HG02763 (cell line): ENCODE data around the gene CHRM2.
"Not testable (repeated sequence)": the region's sequence is repeated elsewhere in the genome, so short reads cannot be mapped to it uniquely, and the experiment has no call there.

Source experiments
- ATAC-seq: cut with Tn5 transposase; IDR thresholded peaks from one replicate; pipeline ENCODE4 v1.9.1; 2021; ENCODE audit warnings: mild to moderate bottlenecking, moderate library complexity; ENCODE audit not compliant: unreplicated experiment

CHRM2 gene

DNA sequence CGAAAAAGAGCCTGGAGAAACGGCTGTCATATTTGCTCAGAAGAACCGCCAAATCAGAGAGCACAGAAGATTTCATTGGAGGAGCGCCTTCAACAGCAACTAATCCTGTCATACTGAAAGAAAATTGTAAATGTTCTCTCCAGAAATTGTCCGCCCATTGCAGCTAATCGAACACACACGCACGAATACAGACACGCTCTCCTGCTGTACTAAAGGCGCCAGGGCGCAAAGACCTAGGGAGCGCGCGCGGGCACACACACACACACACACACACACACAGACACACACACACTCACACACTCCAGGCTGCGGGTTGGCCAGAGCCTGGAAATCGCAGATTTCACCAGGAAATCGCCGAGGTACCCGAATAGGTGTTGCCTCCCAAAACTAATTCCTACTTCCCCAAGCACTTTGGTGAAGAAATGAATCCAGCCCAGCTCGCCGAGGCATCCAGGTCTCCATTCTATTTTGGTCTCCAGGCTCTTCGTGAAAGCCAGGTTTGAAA, at the start of gene CHRM2:
CHRM2 (plus strand) TSS at position 157 of the 505 bp plus-strand sequence. CDS start 146,214 bp downstream, outside the sequence.
- ATAC-seq, result no peak

DNA sequence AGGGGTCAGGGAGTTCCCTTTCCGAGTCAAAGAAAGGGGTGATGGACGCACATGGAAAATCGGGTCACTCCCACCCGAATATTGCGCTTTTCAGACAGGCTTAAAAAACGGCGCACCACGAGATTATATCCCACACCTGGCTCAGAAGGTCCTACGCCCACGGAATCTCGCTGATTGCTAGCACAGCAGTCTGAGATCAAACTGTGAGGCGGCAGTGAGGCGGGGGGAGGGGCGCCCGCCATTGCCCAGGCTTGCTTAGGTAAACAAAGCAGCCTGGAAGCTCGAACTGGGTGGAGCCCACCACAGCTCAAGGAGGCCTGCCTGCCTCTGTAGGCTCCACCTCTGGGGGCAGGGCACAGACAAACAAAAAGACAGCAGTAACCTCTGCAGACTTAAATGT, 37.1 kb upstream of the CHRM2 start:
- ATAC-seq, result not testable (repeated sequence)

DNA sequence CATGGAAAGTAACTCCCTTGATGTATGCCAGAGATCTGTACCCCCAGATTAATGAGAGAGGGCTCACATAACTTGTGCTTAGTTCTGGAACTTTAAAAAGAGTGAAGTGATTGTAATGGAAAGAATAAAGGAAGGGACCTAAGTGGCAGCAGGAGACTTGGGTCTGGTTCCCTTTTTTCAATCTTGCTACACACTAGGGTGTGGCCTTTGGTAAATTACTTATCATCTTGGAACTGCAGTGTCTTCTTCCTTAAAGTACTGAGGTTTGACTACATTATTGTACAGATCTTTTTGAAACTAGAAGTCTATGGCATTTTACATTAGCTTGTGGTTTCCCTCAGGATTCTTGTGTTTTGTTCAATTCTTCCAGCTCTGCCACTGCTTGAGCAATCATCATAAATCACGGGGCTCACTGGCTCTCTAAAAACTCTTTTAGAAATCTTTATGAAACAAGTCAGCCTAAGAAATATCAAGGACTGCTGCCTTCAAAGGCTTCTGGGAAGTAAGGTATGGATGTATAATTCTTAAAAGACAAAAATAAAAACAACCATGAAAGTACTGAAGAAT, 22.5 kb upstream of the CHRM2 start:
- no peak for ATAC-seq

DNA sequence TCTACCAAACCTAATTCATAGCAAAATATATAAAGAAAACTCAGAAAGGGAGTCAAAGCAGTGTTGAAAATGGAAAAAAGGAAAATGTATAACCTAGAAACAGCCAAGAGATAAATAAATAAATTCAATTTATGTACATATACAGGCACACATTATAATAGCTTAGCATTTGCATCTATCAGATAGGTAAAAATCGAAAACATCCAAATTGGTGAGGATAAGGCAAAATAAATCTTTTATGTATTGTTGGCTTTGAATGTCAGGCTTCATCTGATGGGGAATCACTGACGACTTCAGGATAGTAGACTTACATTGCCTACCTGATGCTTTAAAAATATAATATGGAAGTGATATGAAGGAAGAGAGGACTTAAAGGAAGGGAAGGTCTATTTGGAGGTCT, 20.6 kb upstream of the CHRM2 start:
- ATAC-seq, result no peak

DNA sequence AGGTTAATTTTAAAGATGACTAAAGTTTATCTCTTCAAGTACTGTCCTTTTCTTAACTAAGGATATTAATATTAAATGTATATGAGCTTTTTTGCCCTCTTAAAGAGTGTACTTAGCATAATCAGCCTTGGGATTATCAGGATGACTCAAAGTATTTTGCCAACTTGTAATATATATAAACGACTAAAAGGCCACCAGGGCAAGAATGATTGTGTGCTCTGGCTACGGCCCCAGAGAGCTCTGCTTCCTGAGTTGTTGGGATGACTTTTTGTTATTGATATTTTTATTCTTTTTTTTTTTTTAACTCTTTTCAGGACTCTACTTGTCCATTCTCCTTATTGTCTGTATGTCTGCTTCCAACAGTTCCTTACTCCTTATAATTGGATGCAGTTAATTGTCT, 14.8 kb upstream of the CHRM2 start:
- ATAC-seq, result no peak

DNA sequence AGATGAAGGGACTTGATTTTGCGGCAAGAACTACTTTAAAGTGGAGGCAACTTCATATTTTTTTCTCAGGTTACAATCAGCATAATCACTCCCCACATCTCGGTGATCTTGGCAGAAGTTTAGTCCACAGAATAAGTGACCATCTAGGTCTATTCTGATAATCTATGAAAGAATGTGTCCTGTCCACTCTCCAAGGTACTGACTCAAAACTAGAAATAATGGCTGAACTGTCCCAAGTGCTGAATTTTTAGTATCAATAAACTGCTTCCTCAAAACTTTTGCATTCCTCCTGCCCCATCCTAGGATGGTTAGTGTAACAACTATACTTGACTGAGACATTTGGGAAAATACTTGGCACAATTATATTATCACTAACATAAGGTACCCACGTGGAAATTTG, 10.9 kb upstream of the CHRM2 start:
- ATAC-seq, result no peak

DNA sequence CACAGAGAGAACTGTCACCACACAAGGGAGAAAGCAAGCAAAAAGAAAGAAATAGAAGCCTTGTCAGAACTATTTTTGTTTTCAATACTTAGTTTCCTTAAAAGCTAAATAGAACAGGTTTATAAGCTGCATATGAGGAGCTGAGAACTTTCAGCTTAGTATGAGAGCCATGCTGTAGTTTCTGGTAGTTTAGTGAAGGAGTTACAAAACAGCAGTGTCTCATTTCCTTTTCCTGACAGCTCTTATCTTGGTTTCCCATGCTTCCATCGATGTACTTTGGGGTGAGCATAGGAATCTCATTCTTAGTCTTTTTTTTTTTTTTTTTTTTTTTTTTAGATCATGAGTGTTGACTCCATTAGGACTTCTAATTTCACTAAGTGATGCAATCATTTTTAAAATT, 8.6 kb upstream of the CHRM2 start:
- no peak for ATAC-seq

DNA sequence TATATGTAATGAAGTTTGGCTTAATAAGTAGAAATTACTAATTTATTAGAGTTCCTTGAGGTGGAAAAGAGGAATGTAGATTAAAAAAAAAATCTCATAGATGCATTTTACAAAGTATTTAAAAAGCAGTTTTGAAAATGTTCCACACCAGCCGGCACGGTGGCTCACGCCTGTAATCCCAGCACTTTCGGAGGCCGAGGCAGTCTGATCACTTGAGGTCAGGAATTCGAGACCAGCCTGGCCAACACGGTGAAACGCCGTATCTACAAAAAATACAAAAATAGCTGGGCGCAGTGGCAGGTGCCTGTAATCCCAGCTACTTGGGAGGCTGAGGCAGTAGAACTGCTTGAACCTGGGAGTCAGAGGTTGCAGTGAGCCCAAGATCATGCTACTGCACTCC, 3.2 kb upstream of the CHRM2 start:
- ATAC-seq, result no peak

DNA sequence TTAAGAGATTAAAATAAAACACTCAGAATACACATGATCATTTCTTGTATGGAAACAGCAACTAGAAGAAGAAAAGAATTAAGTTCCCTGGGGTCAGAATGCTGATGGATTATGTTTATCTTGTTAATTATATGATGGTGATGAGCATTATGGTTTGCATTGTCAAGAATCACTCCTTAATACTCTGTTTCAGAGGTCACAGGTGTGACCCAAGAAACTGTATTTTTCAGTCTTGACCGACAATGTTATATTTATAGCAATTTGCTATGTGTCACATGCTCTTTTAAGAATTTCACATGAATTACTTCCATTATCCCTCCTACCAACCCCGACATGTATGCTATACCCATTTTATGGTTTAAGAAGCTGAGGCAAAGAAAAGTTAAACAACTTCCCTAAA, 2.7 kb upstream of the CHRM2 start:
- no peak for ATAC-seq

DNA sequence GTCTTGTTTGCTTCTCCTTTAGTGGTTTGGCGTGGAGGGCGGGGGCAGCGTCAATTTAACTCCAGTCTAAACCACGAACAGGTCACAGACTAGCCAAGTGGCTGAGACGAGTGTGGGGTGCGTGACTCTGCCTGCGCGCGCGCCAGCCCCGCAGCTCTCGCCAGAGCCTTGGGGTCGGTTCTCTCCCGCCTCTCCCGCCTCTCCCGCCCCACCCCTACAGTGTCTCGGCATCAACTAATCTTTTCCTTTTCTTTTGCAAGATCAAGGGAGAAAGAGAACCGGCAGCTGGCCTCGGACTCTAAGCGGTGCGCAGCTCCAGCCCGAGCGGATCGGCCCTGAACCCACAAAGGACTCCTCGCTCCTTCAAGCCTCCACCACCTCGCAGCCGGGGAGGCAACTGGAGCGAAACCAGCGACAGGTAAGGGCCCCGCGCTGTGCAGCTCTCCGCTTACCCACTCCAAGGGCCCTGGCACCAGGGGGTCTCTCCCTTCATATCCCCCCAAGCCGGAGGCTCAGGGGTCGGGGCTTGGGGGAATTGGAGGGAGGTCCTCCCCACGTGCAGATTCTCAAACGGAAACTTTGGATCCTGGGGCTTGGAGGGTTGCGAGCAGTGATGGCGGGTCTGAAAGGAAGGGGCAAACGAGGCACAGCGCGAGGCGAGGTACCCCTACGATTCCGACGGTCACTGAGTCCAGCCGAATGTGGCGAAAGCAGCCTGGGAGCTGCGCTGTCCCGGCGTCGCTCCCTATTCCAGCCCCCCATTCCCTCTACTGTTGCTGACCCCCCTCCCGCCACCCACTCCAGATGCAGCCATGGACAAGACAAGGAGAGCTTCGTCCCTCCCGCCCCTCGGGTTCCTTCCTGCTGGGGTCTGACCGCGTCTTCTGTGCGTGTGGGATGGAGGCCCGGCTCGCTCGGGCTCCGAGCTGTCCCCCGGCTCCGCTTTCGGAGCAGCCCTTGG, 829 bp downstream of the CHRM2 start:
- no peak for ATAC-seq

DNA sequence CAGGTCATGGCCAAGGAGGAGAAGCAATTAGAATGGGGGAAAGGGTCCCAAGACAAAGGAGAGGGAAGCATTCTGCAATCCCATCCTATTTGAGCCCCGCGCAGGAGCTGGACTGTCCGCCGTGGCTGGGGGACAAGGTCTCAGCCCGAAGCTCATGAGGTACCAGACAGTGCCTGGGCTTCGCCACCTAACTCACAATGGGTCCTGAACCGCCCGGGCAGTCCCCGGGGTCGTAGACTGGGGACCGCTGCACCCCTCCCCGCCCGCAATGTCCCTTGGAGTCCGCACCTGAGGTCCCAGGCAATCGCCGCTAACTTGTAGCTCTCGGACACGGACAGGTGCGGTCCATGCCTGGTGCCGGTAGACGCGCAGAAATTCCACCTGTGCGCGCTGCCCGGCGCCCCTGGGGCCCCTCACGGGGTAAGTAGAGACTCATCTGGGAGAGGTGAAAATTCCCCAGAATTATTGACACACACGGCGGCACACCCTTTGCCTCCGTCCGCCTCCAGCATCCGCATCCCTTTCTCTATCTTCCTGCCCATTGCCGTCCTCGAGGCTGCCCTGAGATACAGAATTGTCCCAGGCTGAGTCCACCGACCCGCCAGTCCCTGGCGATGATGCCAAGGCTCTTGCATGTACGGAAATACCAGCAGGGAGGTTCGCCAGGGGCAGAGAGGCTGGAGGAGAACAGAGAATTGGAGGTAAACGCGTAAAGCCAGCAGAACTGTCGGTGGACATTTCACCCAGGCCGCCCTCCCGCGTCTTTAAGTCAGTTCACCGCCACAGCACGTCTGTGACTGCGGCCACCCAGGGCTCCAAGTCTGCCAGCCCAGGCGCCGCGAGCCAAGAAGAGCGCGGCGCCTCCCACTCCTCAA, 1.8 kb downstream of the CHRM2 start:
- ATAC-seq, result no peak

DNA sequence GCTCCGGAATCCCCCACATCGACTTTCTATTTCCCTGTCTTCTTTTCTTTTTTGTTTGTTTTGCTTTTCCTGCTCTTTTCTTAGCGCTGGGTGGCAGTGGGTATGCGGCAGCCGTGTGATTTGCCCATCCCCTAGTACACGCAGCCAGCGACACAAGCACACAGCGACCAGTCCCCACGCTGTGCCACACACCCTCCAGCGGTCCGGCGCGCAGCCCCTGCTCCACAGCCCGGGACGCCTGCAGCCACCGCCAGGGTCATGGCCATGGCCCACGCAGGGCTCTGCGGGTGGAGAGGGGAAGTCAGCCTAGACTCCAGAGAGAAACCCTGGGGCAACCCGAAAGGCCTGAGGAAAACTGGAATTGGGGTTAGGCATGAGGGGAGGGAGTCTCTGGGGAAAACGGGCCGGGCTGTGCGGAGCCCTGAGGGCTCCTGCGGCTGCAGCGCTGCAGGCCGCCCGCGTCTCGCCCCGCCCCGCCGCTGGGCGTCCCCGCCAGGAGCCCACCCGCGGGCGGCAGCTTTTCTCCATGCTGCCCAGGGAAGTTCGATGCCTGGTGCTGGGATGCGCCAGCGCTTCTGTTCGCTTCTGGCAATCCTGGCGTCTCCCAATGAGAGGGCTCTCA, 2.5 kb downstream of the CHRM2 start:
- no peak for ATAC-seq

DNA sequence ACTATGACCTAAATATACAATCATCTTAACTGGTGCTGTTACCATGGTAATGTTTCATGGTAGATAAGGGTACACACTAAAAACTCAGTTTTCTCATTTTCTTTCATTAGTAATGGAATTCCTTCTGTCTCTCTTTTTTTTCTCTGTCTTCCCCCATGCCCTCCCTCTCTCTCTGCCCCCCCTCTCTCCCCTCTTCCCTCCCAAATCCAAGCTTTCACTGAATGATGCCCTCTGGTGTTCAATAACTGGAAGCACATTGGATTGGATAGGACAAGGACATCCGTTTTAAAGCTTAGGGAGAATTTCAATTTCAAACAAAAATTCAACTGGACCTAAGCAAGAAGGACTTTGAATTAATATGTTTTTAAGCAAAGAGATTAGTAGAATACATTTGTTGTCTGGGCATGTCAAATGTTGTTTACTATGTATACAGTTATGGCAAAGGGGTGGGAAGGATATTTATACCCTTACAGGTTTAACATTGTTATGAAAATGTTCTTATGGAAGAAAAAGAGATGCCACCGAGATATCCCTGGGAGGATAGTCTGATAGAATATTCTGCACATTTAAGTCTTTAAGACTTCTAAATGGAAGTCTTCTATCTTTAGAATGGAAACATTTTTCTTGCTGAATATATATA, 6.1 kb downstream of the CHRM2 start:
- no peak for ATAC-seq

DNA sequence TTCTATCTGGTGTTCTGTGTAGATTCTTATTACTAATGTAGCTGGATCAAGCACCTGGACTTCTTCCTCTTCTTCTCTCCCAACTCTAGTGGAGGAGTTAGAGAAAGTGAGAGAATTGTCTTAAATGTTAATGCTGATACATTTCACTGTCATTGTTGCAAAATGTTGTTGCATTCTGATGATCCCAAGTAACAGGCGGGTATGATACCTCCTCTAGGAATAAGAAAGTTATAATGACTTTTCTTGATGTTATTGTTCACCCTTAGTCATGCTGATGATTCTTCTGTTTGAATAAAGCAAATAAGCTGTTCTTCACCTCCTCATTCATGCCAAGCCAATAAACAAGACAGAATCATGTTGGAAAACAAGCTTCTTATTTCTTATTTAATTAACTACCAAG, 9.1 kb downstream of the CHRM2 start:
- ATAC-seq, result no peak

DNA sequence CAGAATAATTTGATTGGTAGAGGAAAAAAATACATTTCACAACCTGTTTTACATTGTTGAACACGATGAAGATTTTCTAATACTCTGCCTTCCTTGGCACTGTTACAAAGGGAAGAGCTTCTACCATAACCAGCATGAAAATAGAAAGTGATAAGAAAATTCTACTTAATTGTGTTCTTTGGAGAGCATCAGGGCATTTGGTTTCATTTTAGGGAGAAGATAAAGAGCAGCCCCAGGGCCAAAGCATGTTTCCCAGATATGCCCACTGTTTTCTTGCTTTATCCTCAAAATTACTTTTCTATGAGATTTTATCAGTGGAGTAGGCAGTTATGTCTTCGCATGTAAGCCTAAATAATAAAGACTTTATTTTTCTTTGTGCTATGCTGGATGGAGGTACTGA, 9.5 kb downstream of the CHRM2 start:
- no peak for ATAC-seq

DNA sequence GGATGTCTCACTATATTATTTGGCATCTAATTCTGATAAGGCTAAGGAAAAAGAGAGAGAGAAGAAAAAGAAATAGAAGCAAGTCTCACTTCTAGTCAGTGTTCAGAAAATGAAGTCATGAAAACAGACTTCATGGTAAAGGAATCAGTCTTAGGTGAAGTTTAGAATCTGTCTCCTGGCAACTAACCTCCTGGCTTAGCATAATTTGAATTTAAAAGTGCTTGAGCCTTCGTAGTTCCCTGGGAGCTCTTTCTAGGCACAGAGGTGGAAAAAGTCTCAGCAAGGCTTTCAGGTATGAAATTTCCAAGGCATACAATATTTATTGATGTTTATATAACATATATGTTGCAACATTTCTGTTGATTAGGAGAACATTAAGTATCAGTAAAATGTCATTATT, 10.4 kb downstream of the CHRM2 start:
- ATAC-seq, result no peak

DNA sequence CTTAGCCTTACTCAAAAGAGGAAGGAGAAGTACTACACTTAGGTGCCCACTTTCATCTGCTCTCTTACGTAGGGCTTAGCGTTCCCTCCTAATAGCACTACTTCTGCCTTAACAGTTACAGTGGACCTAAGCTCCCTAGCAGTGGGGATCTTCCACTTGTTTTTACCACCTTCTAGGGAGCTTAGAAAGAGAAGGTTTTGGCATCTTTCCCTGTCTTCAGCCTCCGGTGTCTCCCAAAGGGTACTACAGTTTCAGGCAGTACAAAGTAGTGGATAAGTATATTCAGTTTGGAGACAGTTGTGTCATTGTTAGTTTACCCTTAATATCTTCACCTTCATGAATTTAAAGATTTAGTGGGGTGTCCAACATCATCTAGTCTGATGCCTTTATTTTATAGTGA, 14.6 kb downstream of the CHRM2 start:
- no peak for ATAC-seq

DNA sequence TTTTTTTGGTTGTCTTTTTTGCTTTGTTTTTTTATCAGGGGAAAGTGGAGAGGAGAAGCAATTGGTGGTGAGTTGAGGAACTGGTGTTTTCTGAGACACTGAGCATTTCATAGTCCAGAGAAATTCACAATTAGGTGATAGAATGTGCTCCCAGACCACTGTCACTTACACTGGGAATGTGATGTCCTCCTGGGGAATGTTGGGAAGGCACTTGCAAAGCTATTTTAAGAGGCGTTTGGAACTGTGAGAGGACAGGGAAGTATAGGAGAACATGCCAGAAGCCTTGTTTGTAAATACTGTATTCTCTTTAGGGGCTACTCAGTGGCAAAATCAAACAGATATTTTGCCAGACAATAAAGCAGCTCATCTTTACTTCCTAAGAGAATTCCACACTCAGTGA, 16.0 kb downstream of the CHRM2 start:
- no peak for ATAC-seq

DNA sequence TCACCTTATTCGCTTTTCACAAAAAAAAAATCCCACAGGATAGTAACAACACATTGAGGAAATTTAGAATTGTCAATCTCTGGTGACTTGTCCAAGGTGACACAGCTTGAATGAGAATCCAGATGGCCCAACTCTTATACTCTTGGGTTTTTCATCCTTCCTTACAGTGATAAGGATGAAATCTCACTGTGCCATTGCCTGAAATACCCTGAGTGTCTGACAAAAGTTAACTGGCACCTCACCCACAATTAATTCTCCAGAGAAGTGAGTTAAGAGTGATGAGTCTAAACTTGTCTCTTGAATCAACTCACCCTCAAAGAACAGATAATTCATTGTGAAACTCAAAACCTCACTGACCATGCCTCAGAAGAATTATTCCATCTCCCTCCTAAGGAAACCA, 18.9 kb downstream of the CHRM2 start:
- ATAC-seq, result no peak

DNA sequence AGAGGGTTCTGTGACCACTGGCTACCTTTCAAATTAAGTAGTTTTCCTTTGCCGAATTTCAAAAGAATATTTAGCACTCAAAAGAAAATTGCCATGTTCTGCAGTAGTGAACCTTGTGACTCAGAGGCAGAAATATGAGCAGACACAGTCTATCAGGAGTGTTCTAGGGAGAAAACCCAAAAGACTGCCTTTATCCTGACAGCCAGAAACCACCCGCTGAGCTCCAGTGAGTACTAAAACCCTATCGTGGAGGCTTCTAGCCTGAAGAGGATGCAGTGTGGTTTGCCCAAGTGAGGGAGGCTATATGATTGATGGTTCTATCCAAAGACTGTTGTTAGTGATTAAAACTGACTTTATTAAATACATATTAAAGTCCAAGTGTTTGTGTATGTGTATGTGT, 21.9 kb downstream of the CHRM2 start:
- ATAC-seq, result no peak
